Measurements from ENCODE around the gene RNF220.

The RNF220 gene

DNA sequence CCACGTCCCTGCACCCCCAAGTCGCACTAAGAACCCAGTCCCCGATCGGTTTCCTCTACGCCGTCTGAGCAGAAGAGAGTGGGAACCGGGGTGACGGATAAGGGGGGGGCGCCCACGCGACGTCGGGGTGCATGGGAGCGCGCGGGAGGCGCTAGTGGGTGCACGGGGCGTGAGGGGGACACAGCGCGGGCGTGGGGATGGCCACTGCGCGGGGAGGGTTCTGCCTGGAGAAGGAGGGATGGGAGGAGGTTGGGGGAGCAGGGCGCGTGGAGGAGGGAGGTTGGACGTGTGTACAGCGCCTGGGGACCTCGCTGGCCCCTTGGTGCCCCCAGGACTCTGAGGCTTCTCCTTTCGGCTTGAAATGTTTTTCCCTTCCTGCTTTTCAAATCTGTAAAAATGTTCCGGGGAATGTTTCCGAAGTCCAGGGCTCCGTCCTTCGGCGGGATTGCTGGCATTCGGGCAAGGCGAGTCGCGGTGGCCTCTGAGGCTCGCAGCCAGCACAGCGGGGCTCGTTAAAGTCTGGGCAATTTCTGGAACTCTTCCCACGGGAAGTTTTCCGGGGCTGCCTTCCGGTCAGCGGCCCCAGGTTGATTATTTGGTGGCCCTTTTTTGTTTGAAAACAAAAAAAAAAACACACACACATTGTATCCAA is 13.1 kb downstream of the RNF220 start:
- H4K91ac ChIP-seq (ENCODE audit: low read depth, low read length) = no peak overlapping the region
- H3K79me2 ChIP-seq (ENCODE audit: control insufficient read depth, insufficient read depth, low read length, poor library complexity) = no peaks in the 10 kb centered on the region
- H3K23ac ChIP-seq (ENCODE audit: low read length) = no peak overlapping the region
- H2AFZ ChIP-seq (ENCODE audit: insufficient read depth, low read length, poor library complexity) = no peak overlapping the region
- H3K27ac ChIP-seq (ENCODE audit: low read depth, low read length) = no peak overlapping the region
- no peak overlapping the region for H2BK120ac ChIP-seq (ENCODE audit: insufficient read depth, low read length, poor library complexity)
- no peak overlapping the region for H3K9ac ChIP-seq (ENCODE audit: low read length)
- H3K4ac ChIP-seq (ENCODE audit: low read depth, low read length) = no peak overlapping the region
- H2BK5ac ChIP-seq (ENCODE audit: low read depth, low read length, poor library complexity) = no peak overlapping the region
- DNase-seq = no peak
- H3K4me2 ChIP-seq (ENCODE audit: low read length) = peak overlapping the region; percentile 71
- H3K14ac ChIP-seq (ENCODE audit: low read length) = no peak overlapping the region
- peak overlapping the region; percentile 42 for H3K4me3 ChIP-seq (ENCODE audit: low read depth, low read length)
- no peak overlapping the region for H2AK5ac ChIP-seq (ENCODE audit: low read length)
- no peak overlapping the region for H3K18ac ChIP-seq (ENCODE audit: low read length)
- H4K8ac ChIP-seq (ENCODE audit: low read depth, low read length) = no peak overlapping the region
- no peaks in the 10 kb centered on the region for H3K36me3 ChIP-seq (ENCODE audit: control insufficient read depth in 1 of 2, insufficient read depth in 2 of 2, low read length in 2 of 2)
- no peaks in the 10 kb centered on the region for H3K79me1 ChIP-seq (ENCODE audit: low read length)
- H3K4me1 ChIP-seq (ENCODE audit: control insufficient read depth in 1 of 2, insufficient read depth in 2 of 2, low read length in 2 of 2) = peaks cover 0 to 12% of the 10 kb centered on the region in 2 experiments
- H3K9me3 ChIP-seq (ENCODE audit: insufficient read depth, low read depth, low read length) = peaks cover 1% of the 10 kb centered on the region
- H3K27me3 ChIP-seq (ENCODE audit: insufficient read depth, low read length) = peaks cover 33% of the 10 kb centered on the region
- H4K12ac ChIP-seq (ENCODE audit: low read depth, low read length) = no peak overlapping the region
- H2BK12ac ChIP-seq (ENCODE audit: low read length) = no peak overlapping the region
- WGBS (ENCODE audit: extremely low coverage, insufficient coverage, insufficient read length) = no CpG with 5 or more reads among the region's 46 CpGs

DNA sequence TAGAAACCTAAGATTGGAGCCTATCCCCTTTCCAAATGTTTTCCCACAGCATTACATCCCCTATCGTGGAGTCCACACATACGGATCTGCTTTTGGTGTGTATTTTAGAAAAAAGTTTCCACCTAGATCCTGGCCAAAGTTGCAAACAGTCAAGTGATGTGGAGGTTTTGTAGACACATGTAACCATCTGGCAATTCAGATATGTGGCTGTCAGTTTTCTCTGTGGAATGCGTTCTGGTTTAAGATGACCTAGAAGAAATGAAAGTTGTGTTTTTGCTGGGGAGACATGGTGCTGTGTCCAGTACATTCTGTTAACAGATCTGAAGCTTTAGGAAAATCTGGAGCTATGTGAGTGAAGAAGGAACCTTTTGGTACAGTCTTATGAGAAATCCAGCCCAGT is 14.8 kb downstream of the RNF220 start:
- no peak overlapping the region for H2AK5ac ChIP-seq (ENCODE audit: low read length)
- H3K4ac ChIP-seq (ENCODE audit: low read depth, low read length) = no peak overlapping the region
- no peak overlapping the region for H3K18ac ChIP-seq (ENCODE audit: low read length)
- no peaks in the 10 kb centered on the region for H3K79me1 ChIP-seq (ENCODE audit: low read length)
- H4K12ac ChIP-seq (ENCODE audit: low read depth, low read length) = no peak overlapping the region
- H3K4me3 ChIP-seq (ENCODE audit: low read depth, low read length) = no peak overlapping the region
- no peak overlapping the region for H2BK5ac ChIP-seq (ENCODE audit: low read depth, low read length, poor library complexity)
- H3K27me3 ChIP-seq (ENCODE audit: insufficient read depth, low read length) = peaks cover 27% of the 10 kb centered on the region
- H3K9ac ChIP-seq (ENCODE audit: low read length) = no peak overlapping the region
- H3K14ac ChIP-seq (ENCODE audit: low read length) = no peak overlapping the region
- H3K9me3 ChIP-seq (ENCODE audit: insufficient read depth, low read depth, low read length) = peaks cover 1% of the 10 kb centered on the region
- DNase-seq = no peak
- H3K27ac ChIP-seq (ENCODE audit: low read depth, low read length) = no peak overlapping the region
- no peak overlapping the region for H2AFZ ChIP-seq (ENCODE audit: insufficient read depth, low read length, poor library complexity)
- no peak overlapping the region for H3K4me2 ChIP-seq (ENCODE audit: low read length)
- H4K91ac ChIP-seq (ENCODE audit: low read depth, low read length) = no peak overlapping the region
- no peaks in the 10 kb centered on the region for H3K36me3 ChIP-seq (ENCODE audit: control insufficient read depth in 1 of 2, insufficient read depth in 2 of 2, low read length in 2 of 2)
- H3K79me2 ChIP-seq (ENCODE audit: control insufficient read depth, insufficient read depth, low read length, poor library complexity) = no peaks in the 10 kb centered on the region
- no peak overlapping the region for H4K8ac ChIP-seq (ENCODE audit: low read depth, low read length)
- peaks cover 0 to 12% of the 10 kb centered on the region in 2 experiments for H3K4me1 ChIP-seq (ENCODE audit: control insufficient read depth in 1 of 2, insufficient read depth in 2 of 2, low read length in 2 of 2)
- H2BK12ac ChIP-seq (ENCODE audit: low read length) = no peak overlapping the region
- H2BK120ac ChIP-seq (ENCODE audit: insufficient read depth, low read length, poor library complexity) = no peak overlapping the region
- H3K23ac ChIP-seq (ENCODE audit: low read length) = no peak overlapping the region
- no CpG with 5 or more reads among the region's 3 CpGs for WGBS (ENCODE audit: extremely low coverage, insufficient coverage, insufficient read length)

DNA sequence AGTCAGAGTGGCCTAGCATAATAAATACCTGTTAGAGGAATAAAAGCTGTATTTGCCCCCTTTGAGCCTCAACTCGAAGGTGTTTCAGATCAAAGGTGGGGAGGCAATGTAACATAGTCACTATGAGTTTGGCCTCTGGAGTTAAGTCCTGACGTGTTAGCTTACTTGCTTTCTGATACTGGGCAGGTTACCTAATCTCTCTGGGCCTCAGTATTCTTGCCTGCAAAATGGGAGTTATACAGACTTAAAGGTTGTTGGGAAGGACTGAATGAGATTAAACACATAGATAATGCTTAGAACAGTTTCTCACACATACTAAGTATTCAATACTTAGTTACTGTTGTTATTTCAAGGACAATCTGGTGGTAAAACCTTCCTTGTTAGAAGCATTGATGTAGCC is 15.5 kb downstream of the RNF220 start:
- no peak overlapping the region for H3K4ac ChIP-seq (ENCODE audit: low read depth, low read length)
- H3K18ac ChIP-seq (ENCODE audit: low read length) = no peak overlapping the region
- no peak overlapping the region for H4K12ac ChIP-seq (ENCODE audit: low read depth, low read length)
- no peak overlapping the region for H3K14ac ChIP-seq (ENCODE audit: low read length)
- H2AFZ ChIP-seq (ENCODE audit: insufficient read depth, low read length, poor library complexity) = no peak overlapping the region
- no peak for DNase-seq
- peaks cover 26% of the 10 kb centered on the region for H3K27me3 ChIP-seq (ENCODE audit: insufficient read depth, low read length)
- H3K23ac ChIP-seq (ENCODE audit: low read length) = no peak overlapping the region
- no peak overlapping the region for H2BK120ac ChIP-seq (ENCODE audit: insufficient read depth, low read length, poor library complexity)
- no peak overlapping the region for H3K27ac ChIP-seq (ENCODE audit: low read depth, low read length)
- no CpG with 5 or more reads among the region's 2 CpGs for WGBS (ENCODE audit: extremely low coverage, insufficient coverage, insufficient read length)
- no peak overlapping the region for H2BK12ac ChIP-seq (ENCODE audit: low read length)
- H2AK5ac ChIP-seq (ENCODE audit: low read length) = no peak overlapping the region
- no peaks in the 10 kb centered on the region for H3K79me2 ChIP-seq (ENCODE audit: control insufficient read depth, insufficient read depth, low read length, poor library complexity)
- H3K4me3 ChIP-seq (ENCODE audit: low read depth, low read length) = no peak overlapping the region
- no peak overlapping the region for H4K91ac ChIP-seq (ENCODE audit: low read depth, low read length)
- H3K36me3 ChIP-seq (ENCODE audit: control insufficient read depth in 1 of 2, insufficient read depth in 2 of 2, low read length in 2 of 2) = no peaks in the 10 kb centered on the region
- H3K4me2 ChIP-seq (ENCODE audit: low read length) = no peak overlapping the region
- no peaks in the 10 kb centered on the region for H3K79me1 ChIP-seq (ENCODE audit: low read length)
- no peak overlapping the region for H4K8ac ChIP-seq (ENCODE audit: low read depth, low read length)
- no peak overlapping the region for H2BK5ac ChIP-seq (ENCODE audit: low read depth, low read length, poor library complexity)
- peaks cover 0 to 12% of the 10 kb centered on the region in 2 experiments for H3K4me1 ChIP-seq (ENCODE audit: control insufficient read depth in 1 of 2, insufficient read depth in 2 of 2, low read length in 2 of 2)
- no peak overlapping the region for H3K9ac ChIP-seq (ENCODE audit: low read length)
- H3K9me3 ChIP-seq (ENCODE audit: insufficient read depth, low read depth, low read length) = peaks cover 1% of the 10 kb centered on the region

DNA sequence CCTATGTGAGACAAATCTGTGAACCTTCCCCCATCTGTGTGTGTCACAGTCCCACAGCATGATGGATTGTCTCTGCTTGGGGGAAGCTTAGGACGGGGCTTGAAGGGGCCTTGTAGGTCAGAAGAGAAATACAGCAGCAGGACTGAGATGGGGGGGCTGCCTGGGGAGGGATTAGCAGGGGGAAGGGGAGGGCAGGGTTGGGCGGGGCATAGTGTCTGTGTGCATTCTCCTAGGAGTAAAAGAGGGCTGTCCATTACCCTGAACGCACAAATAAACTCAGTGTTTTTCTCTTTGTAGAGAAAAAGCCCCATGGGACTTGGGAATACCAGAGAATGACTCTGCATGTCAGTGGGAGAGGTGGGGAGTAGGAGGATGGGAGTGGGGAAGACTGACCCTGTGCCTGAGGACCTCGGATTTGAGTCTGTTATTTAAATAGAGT is 16.4 kb downstream of the RNF220 start:
- Histone ChIP-seq H3K79me1 (ENCODE audit: low read length) (no peaks in the 10 kb centered on the region), H2AFZ (ENCODE audit: insufficient read depth, low read length, poor library complexity) (no peak overlapping the region), H4K91ac (ENCODE audit: low read depth, low read length) (no peak overlapping the region), H3K36me3 (ENCODE audit: control insufficient read depth in 1 of 2, insufficient read depth in 2 of 2, low read length in 2 of 2) (no peaks in the 10 kb centered on the region), H3K18ac (ENCODE audit: low read length) (no peak overlapping the region), H4K12ac (ENCODE audit: low read depth, low read length) (no peak overlapping the region), H3K4ac (ENCODE audit: low read depth, low read length) (no peak overlapping the region), H2BK120ac (ENCODE audit: insufficient read depth, low read length, poor library complexity) (no peak overlapping the region), H3K4me3 (ENCODE audit: low read depth, low read length) (no peak overlapping the region), H3K4me2 (ENCODE audit: low read length) (no peak overlapping the region), H4K8ac (ENCODE audit: low read depth, low read length) (no peak overlapping the region), H3K9me3 (ENCODE audit: insufficient read depth, low read depth, low read length) (peaks cover 1% of the 10 kb centered on the region), H2BK5ac (ENCODE audit: low read depth, low read length, poor library complexity) (no peak overlapping the region), H3K14ac (ENCODE audit: low read length) (no peak overlapping the region), H2AK5ac (ENCODE audit: low read length) (no peak overlapping the region), H3K27ac (ENCODE audit: low read depth, low read length) (no peak overlapping the region), H3K79me2 (ENCODE audit: control insufficient read depth, insufficient read depth, low read length, poor library complexity) (no peaks in the 10 kb centered on the region), H2BK12ac (ENCODE audit: low read length) (no peak overlapping the region), H3K23ac (ENCODE audit: low read length) (no peak overlapping the region), H3K4me1 (ENCODE audit: control insufficient read depth in 1 of 2, insufficient read depth in 2 of 2, low read length in 2 of 2) (peaks cover 0 to 12% of the 10 kb centered on the region in 2 experiments), H3K27me3 (ENCODE audit: insufficient read depth, low read length) (peaks cover 21% of the 10 kb centered on the region), H3K9ac (ENCODE audit: low read length) (no peak overlapping the region)
- WGBS (ENCODE audit: extremely low coverage, insufficient coverage, insufficient read length) = no CpG with 5 or more reads among the region's 4 CpGs
- DNase-seq = no peak

Measured in trophoblast cell (in vitro differentiated cells and primary cell).